ENCODE measurements around the gene AGPAT3. TPM values are rescaled to one million over a fixed set of nuclear protein-coding genes. Genes with fewer than 3 reads are reported as not detected.

Gene AGPAT3
- total and polyA plus RNA-seq, 2 donors (not counting 3 experiments of a cell fraction or from before 2014, with no cell fraction given): 39.9 to 76.7 TPM

- no peak overlapping the region for H3K27ac ChIP-seq (ENCODE audit: insufficient read depth, low read depth, low read length)
- dilution Hi-C loops (cut with MboI; ENCODE audit: extremely low pct_ligation_motif_present, low sequenced_read_pairs) (no loop called here), intact Hi-C loops (cut with micrococcal nuclease) (loop anchor here (2.0 to 5.0 kb wide), 2 partner anchors 46 to 71 kb away; no protein-coding TSS in a partner anchor)
- CTCF ChIA-PET: interaction anchor here (0.7 to 4.0 kb wide), 13 partner anchors 9 to 149 kb away, joined by 3 to 37 read pairs (median 4); no protein-coding TSS in a partner anchor
- H3K79me2 ChIP-seq (ENCODE audit: control insufficient read depth, insufficient read depth, low read length): peaks cover 8% of the 10 kb centered on the region
- no peak overlapping the region for H3K9ac ChIP-seq (replicated peaks; ENCODE audit: extremely low read depth, insufficient read depth, low read length)
- FAIRE-seq (no peak), DNase-seq (ENCODE audit: low read depth, low spot score) (no peak)
- H3K27me3 ChIP-seq (ENCODE audit: control insufficient read depth in 2 of 2, insufficient read depth in 2 of 2, low read length in 2 of 2): no peaks in the 10 kb centered on the region
- no peak overlapping the region for H3K4me2 ChIP-seq (ENCODE audit: insufficient read depth, low read length)
- H3K9me3 ChIP-seq (replicated peaks; ENCODE audit: control insufficient read depth, insufficient read depth, low read length): no peaks in the 10 kb centered on the region
- TF ChIP-seq EZH2 (IDR thresholded peaks at IDR 0.05; ENCODE audit: borderline replicate concordance, low read depth, low read length, severe bottlenecking) (no peak), MAX (IDR thresholded peaks at IDR 0.05; ENCODE audit: insufficient read depth, insufficient read length) (no peak), FOS (IDR thresholded peaks at IDR 0.05; ENCODE audit: borderline replicate concordance, insufficient read depth, low read length) (no peak), POLR2AphosphoS5 (IDR thresholded peaks at IDR 0.05; ENCODE audit: insufficient read depth, low read depth, low read length) (no peak), CTCF (IDR thresholded peaks at IDR 0.05; ENCODE audit: extremely low read depth in 1 of 2, insufficient read depth in 1 of 2, low read depth in 1 of 2, low read length in 2 of 2) (no peak), POLR2A (IDR thresholded peaks at IDR 0.05; ENCODE audit: low read depth, low read length) (no peak), GATA2 (IDR thresholded peaks at IDR 0.05; ENCODE audit: insufficient read depth, insufficient read length, low read depth, low read length) (no peak), MYC (IDR thresholded peaks at IDR 0.05; ENCODE audit: low read depth, low read length) (no peak), JUN (IDR thresholded peaks at IDR 0.05; ENCODE audit: borderline replicate concordance, insufficient read depth, insufficient read length, low read depth) (no peak)
- no TSS peak for BruUV-seq (replicated peaks)
- no peak overlapping the region for H3K4me3 ChIP-seq (replicated peaks in 1 of 3; ENCODE audit: insufficient read depth in 1 of 3, low read depth in 1 of 3, low read length in 3 of 3)
- H4K20me1 ChIP-seq (replicated peaks; ENCODE audit: control insufficient read depth, extremely low read depth, insufficient read depth, low read length): no peaks in the 10 kb centered on the region
- peaks cover 5% of the 10 kb centered on the region for H3K4me1 ChIP-seq (ENCODE audit: control insufficient read depth, extremely low read depth, insufficient read depth, low read length)
- POLR2A ChIA-PET: interaction anchor here (0.6 to 0.7 kb wide), 2 partner anchors 76 to 96 kb away, joined by 3 to 4 read pairs; no protein-coding TSS in a partner anchor
- H3K9me1 ChIP-seq (replicated peaks; ENCODE audit: control insufficient read depth, extremely low read depth, insufficient read depth, low read length): no peaks in the 10 kb centered on the region
- H3K36me3 ChIP-seq (ENCODE audit: control insufficient read depth in 2 of 2, extremely low read depth in 1 of 2, insufficient read depth in 2 of 2, low read length in 2 of 2): peaks cover 0 to 2% of the 10 kb centered on the region in 2 experiments
- no peak overlapping the region for H2AFZ ChIP-seq (ENCODE audit: low read depth, low read length)
These were observed 72.9 kb downstream of the AGPAT3 start for GRCh38 chr21:43937891-43938309.
